GM18519 (cell line): ENCODE results near the gene CASKIN2.

ENCODE experiments used
- ATAC-seq: cut with Tn5 transposase; IDR thresholded peaks from one replicate; pipeline ENCODE4 v1.9.1; 2021; ENCODE audit warnings: mild to moderate bottlenecking, moderate library complexity; ENCODE audit not compliant: unreplicated experiment, low FRiP score

Gene CASKIN2

DNA sequence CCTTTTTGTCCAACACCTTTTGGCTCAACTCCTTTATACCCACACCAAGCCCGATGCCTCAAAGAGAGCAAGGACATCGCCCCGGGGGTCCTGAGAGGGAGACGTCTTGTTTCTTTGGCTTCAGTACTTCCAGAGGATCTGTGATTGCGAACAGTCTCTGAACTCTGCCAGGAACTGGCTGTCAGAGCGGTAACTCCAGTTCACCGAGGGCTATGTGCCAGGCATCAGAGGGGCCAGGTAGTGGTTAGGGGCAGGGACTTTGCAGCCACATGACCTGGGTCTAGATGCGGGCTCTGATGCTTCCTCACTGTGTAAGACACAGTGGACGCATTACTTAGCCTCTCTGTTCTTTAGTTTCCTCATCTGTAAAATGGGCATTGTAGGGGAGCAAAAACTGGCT, 31.8 kb upstream of the CASKIN2 start:
- ATAC-seq = no peak

DNA sequence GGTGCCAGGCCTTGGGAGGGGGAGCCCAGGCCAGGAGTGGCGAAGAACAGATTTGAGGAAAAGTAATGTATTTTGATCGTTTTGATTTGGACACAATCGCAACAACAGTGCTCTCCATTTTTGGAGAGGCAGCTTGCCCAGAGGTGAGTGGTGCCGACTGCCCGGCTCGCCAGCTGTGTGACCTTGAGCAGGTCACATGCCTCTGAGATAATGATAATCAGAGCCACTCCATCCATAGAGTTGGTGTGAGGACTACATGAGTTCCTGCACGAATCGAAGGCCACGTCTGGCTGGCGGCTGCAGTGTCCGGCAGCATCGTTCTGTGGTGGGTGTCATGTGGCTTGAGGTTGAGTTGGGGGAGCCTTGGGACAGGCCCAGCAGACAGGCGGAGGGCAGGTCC, 30.8 kb upstream of the CASKIN2 start:
- no peak for ATAC-seq

GRCh38 chr17:75544250-75544649, 28.9 kb upstream of the CASKIN2 start:
- ATAC-seq = no peak

DNA sequence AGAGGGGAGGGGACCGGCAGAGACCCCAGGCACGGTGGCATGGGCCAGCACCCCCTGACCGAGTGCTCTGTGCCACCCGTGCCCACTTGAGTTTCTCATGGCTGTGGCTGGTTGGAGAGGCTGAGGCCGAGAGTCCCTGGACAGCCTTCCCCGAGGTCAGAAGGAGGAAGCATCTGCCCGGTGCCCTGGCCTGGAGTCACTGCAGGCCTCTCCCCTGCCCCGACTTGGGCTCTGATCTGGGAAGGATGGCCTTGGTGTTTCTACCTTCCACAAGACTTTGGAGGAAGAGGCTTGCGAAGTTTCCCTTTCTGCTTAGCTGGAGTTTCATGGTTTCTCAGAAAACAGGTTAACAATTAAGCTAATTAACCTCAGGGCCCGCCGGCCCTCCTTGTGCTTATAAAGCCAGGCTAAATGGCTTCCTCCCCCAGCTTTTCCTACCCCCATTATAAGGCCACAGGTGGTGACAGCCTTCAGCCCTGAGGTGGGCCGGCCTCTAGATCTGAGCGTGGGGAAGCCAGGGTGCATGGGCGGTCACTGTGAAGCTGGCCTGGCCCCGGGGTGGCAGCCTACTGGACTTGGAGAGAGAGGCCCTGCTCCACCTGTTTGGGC, 27.5 kb upstream of the CASKIN2 start:
- no peak for ATAC-seq

- no peak for ATAC-seq
Measured at GRCh38 chr17:75542229-75542628, 26.9 kb upstream of the CASKIN2 start.

DNA sequence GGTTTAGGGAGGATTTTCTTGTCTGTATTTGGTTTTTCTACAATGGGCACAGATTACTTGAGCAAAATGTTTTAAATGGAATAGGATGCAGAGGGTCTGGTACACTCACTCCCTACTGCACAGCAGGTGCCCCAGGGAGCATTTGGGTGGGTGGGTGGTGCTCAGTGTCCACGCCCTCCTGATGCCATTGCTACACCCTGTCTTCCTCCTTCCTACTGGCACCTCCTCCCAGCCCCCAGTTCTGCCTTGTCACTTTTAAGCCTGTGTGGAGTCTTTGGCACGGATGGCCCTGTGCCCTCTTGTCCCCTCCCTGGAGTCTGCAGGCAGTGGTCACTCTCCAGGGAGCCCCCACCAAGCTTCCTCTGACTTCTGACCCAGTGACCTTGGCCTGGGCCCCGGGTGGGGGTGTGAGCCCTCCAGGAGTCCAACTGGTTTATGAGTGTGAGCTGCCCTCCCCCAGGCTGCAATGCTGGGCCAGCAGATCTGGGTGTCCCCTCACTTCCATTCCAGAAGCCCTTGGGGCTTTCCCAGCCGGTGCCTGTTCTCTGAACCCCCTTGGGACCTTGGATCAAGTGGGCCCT, 25.7 kb upstream of the CASKIN2 start:
- ATAC-seq = no peak

- ATAC-seq = no peak
Measured at GRCh38 chr17:75539967-75540729, 24.8 kb upstream of the CASKIN2 start.

DNA sequence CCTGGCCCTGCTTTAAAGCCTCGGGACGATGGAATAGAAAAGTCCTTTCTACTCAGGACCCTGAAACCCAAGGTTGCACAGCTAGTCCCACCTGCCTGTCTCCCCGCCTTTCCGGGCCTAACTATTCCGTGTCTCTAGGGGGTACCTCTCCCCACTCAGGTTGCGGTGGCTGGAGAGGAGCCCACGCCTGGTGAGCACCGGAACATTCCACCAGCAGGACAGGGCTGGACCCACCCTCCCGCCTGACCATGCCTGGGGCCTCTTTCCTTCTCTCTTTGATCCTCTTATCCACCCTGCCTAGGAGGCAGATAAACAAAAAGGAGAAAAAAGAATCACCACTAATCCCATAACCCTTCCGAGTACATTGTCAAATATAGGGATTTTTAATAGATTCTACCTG, 21.0 kb upstream of the CASKIN2 start:
- ATAC-seq = no peak

- no peak for ATAC-seq
Measured at GRCh38 chr17:75535871-75536270, 20.5 kb upstream of the CASKIN2 start.

DNA sequence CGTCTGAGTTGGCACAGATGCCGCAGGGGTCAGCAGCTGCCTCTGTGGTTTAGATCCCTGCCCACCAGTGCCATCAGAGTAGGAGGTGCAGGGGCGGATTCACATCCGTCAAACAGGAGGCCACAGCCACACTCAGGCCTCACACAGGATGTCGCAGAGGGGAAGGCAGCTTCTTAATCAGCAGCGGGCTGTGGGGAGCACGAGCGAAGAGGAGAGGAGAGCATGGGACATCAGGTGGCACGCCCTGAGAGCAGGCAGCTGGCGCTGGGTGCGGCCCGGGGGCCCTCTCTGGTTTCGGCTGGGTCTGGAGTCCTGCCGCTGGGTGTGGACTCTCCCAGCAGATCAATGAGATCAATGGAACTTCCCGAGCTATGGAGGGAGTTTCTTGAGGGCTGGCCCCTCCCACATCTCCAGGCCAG, 19.8 kb upstream of the CASKIN2 start:
- no peak for ATAC-seq

- no peak for ATAC-seq
Measured at GRCh38 chr17:75531721-75532072, 16.4 kb upstream of the CASKIN2 start.

DNA sequence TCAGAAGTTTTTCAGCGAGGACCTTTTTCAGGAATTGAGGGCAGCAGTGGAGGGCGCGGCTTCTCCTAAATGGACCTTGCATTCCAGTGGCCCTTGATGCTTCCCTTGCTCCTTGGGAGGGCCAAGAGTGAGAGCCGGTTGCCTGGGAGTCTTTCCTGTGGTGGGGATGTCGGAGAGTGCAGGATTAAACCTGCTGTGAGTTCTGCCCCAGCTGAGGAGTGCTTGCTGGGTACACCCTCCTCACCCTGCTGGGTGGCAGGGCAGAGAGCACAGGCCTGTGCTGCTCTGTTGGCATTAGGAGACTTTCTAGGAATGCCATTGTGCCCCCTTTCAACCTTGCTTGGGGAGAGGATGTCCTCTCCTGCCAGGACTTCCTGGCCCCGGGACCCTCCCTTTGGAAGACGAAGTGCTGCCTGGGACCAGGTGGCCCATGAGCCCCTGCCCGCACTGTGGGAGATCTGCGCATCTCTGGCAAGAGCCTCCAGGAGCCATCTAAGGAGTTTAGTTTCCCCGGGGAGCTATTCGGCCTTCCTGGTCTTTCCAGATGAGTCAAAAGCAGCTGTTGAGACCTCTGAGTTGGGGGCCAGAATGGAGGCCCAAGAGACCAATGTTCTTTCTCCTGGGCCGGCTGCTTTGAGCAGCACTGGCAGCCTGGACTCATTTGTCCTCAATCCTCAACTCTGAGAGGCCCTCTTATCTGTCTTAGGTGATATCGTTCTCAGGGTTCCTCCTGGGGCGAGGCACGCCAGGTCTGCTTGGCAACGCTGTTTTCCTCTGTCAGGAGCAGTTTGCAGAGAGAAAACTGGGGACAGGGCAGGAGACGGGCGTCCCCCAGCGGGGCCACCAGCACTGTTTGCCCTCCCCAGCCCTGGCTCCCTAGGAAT, 15.7 kb upstream of the CASKIN2 start:
- ATAC-seq = no peak

DNA sequence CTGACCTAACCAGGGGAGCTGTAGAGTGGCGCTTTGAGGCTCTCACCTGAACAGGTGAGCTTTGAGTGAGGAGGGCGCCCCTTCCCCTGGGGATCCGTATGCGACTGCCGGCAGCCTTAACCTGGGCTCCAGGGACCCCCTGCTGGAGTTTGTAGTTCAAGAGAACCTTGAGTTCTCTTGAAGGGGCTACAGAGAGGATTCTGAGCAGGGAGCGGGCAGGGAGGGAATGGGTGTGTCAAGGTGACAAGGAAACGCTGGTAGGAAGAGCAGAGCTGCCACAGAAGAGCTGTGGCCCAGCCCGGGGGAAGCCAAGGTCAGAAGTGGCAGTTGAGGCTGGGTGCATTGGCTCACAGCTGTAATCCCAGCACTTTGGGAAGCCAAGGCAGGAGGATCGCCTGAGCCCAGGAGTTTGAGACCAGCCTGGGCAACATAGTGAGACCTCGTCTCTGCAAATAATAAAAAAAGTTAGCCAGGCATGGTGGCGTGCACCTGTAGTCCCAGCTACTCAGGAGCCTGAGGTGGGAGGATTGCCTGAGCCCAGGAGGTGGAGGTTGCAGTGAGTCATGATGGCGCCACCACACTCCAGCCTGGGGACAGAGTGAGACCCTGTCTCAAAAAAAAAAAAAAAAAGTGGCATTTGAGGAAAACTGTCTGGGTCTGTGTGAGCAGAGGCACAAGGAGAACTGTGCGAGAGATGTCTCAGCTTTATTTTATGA, 11.4 kb upstream of the CASKIN2 start:
- no peak for ATAC-seq

DNA sequence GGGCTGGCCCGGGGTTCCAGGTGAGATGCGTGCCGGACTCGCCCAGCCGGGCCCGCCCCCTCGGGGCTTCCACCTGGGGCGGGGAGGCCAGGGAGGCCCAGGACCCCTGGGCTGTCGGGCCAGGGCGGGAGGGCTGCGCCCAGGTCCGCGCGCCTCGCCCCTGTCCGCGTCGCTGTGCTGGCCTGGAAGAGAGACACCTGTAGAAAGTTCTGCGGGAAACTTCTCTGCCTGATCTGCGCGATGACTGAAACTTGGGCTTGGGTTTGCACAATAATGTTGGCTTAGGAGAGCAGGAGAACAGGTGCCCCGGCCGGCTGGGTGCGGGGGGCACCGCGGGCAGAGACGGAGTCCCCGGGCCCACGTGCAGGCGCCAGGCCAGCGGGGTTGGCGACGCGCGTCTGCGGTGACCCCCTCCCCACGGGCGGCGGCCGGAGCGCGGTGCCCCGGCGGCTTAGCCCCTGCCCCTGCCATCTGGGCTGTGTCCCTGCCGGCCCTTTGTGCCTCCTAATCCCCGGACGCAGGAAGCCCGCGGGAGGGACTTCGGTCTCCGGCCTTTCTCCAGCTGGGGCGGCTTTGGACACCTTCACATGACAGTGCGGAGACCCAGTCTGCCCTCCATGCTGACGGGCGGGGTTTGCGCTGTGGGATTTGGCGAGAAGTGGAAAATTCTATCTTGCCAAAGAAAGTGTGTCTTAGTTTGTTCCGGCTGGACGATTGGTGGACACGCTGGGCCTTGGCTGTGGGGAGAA, 10.6 kb upstream of the CASKIN2 start:
- no peak for ATAC-seq

GRCh38 chr17:75524970-75525805, 9.9 kb upstream of the CASKIN2 start, which contains the start of gene LLGL2:
TSS of gene LLGL2 (plus strand) at chr17:75525697. CDS start at chr17:75543427, 17,730 bp downstream.
- ATAC-seq = no peak

DNA sequence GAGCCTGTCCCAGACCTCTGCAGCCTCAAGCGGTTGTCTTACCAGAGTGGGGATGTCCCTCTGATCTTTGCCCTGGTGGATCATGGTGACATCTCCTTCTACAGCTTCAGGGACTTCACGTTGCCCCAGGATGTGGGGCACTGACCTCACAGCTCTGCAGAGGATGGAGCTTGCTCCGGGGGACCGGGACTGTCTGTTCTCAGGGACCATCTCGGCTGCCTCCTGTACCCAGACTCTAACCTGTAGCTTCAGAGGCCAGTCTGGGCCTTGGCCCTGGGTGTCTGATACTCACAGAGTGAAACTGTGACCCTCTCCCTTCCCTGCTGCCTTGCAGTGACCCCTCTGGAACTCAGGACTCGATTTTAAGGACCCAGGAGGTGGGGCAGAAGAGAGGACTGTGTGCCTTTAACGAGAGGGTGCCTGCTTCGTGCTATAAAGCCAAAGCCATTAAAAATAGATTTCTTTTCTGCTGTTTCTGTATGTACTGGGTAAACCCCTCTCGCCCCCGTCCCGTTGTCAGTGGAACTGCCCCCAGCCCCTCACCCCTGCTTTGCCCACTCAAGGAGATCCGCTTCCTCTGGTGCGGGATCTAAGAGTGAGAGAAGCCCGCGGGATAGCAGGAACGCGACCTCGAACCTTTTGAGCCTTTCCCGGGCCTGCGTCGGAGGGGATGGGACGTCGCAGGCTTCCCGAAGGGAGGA, 9.1 kb upstream of the CASKIN2 start:
- ATAC-seq = no peak

GRCh38 chr17:75523647-75524046, 8.3 kb upstream of the CASKIN2 start:
- ATAC-seq = no peak
